GM12875 (cell line): ENCODE data around the gene RASIP1.

ENCODE experiments used
- H3K4me3 ChIP-seq: one replicate; pipeline ENCODE4 v1.5.1; 2011; ENCODE audit warnings: low read depth, low read length, control low read depth
- TF ChIP-seq, protein P1 (sequence below): IDR thresholded peaks from 2 replicates; pipeline ENCODE4 v1.5.1; 2011; ENCODE audit warnings: low read depth, mild to moderate bottlenecking, control low read depth, inconsistent platforms, low read length, moderate library complexity, borderline replicate concordance; ENCODE audit not compliant: insufficient read depth

RASIP1 gene

DNA sequence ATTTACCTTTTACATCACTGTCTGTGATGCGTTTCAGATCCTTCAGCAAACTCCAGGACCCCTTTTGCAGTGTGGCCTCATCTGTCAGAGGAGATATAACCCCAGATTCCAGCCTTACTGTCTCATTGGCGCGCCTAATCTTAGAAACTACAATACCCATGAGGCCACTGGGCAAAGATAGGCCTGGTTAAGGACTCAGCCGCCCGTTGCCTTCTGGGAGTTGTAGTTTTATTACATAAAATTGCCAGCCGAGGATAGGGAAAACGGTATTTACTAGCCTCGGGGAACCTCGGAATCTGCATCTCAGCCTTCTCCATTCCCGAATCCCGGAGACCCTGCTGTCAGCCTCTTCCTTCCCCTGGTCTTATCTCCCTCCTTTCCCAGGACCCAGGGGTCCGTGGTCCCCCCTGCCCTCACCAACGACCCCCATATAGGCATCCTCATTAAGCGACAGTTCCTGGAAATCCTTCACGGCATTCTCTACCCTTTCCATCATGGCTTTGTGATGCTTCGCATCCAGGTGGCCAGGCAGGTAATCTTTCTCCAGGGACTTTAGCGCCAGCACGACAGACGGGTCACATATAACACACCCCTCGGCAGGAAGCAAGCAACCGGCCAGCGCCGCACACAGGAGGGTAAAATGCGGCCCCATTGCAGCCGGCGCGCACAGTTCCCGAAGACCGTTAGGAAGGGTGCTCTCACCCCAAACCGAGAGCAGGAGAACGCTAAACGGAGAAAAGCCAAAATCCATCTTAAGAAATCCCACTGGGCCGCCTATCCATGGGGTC lies 5.0 kb upstream of the RASIP1 start:
- H3K4me3 ChIP-seq: no peak overlapping the region
- TF ChIP-seq, protein P1, sequence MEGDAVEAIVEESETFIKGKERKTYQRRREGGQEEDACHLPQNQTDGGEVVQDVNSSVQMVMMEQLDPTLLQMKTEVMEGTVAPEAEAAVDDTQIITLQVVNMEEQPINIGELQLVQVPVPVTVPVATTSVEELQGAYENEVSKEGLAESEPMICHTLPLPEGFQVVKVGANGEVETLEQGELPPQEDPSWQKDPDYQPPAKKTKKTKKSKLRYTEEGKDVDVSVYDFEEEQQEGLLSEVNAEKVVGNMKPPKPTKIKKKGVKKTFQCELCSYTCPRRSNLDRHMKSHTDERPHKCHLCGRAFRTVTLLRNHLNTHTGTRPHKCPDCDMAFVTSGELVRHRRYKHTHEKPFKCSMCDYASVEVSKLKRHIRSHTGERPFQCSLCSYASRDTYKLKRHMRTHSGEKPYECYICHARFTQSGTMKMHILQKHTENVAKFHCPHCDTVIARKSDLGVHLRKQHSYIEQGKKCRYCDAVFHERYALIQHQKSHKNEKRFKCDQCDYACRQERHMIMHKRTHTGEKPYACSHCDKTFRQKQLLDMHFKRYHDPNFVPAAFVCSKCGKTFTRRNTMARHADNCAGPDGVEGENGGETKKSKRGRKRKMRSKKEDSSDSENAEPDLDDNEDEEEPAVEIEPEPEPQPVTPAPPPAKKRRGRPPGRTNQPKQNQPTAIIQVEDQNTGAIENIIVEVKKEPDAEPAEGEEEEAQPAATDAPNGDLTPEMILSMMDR: no peak

DNA sequence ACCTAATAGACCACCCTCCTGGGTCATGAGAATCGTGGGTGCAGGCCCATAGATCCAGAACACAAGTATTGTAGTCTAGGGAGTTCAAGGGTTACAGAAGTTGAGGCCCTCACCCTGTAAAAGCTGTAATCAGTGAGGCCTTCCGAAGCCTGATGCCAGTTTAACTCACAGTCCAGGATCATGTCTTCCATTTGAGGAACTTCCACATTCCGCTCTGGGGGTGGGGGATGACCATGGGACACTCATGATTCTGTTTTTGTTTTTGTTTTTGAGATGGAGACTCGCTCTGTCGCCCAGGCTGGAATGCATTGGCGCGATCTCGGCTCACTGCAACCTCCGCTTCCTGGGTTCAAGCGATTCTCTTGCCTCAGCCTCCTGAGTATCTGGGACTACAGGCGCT lies 1.7 kb upstream of the RASIP1 start:
- TF ChIP-seq, protein P1: no peak
- no peak overlapping the region for H3K4me3 ChIP-seq

DNA sequence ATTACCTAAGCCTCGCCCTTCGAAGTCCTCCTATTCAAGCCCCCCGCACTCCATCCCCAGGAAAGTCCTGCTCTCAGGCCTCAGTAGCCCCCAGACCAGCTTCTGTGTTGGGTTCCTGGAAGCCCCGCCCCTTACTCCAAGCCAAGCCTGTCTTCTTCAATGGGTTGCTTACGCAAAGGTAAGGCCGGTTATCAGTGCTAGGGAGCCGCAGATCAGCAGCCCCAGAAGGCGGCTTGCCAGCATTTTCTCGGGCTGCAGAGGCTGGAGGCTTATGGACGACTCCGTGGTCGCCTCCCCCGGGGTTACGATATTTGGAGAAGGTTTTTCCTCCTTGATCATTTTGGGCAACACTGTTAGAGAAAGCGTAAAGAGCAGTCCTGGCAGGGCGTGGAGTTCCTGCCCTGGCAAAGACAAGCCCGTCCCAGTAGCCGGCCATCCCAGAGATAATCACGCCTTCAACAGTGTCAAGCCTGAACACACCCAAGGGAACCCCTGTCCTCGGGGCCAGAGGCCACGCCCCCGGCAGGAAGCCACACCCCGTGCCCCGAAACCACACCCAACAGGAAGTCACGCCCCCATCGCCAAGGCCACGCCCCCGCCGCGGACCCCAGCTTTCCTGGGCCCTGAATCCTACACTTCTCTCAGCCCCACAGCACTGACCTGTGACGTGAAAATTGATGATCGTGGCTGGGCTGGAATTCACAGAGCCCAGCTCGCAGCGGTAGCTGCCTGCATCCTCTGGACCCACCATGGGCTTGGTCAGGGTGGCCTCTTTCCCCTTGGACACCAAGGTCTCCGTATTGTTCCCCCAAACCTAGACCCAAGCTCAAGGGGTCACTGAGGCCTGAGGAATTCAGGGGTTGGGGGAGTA lies 954 bp upstream of the RASIP1 start:
- TF ChIP-seq, protein P1: no peak
- no peak overlapping the region for H3K4me3 ChIP-seq

DNA sequence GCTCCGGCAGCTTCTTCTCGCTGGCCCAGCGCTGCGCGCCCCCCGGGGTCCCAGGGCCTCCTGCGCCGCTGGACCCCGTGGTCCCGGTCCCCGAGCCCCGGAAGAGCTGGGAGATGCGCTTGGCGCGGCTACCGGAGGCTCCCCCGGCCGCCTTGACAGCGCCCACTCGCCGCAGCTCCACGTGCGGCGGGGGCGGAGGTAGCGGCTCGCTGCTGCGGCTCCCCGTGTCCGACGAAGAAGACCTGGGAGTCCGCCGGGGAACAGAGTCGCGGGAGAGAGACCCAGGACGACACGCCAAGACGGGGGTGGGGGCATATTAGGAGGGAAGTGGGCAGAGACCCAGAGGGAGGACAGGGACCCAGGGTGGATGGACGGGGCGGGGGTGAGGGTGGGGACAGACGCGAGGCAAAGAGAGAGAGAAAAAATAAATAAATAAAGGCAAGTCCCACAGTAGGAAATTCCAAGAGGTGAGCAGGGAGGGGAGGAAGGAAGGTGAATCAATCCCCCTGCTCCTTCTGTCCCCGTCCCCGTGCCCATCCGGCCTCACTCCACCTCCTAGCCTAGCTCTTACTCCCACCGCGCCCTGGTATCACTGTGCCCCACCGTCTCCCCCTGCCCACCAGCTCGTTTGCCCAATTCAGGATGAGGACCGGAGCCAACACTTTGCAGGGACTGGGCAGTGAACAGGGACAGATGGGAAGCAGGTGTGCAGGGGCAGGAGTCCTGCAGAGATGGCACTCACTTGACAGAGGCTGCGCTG lies 826 bp downstream of the RASIP1 start:
- H3K4me3 ChIP-seq: peak overlapping the region; percentile 31
- TF ChIP-seq, protein P1: no peak

DNA sequence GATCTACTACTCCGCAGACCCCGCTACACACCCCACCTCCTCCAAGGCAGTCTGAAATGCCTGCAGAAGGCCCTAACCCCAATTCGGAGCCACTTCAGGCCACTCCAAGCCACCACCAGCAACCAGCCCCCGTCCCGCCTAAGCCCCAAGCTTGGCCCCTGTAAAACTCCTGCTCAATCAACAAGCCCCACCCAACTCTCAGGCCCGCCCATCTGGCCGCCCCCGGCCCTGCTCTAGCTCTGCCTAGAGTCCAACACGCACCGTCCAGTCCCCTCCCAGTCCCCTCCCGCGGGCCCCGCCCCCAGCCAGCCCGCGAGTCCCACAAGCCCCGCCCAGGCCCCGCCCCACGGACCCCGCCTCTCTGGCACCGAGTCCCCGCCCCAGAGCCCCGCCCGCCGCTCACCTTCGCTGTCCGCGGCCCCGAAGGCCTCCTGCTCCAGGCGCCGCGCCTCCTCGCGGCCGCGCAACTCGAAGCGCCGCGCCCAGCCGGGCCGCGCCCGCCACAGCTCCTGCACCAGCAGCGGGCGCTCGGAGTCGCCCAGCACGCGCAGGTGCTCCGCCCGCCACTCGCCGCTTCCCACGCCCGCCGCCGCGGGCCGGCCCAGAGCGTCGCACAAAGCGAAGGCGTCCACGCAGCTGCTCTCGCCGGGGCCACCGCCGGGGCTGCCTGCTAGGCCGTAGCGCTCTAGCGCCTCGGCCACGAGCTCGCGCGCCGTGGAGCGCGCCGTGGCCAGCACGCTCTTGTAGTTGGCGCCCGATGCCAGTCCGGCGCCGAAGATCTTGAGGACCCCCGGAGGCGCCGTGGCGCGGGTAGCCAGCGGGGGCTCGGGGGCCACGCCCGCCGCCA lies 1.6 kb downstream of the RASIP1 start:
- peak overlapping the region; percentile 31 for H3K4me3 ChIP-seq
- TF ChIP-seq, protein P1: peak; percentile 41; the same call in 1 of the 2 replicates

DNA sequence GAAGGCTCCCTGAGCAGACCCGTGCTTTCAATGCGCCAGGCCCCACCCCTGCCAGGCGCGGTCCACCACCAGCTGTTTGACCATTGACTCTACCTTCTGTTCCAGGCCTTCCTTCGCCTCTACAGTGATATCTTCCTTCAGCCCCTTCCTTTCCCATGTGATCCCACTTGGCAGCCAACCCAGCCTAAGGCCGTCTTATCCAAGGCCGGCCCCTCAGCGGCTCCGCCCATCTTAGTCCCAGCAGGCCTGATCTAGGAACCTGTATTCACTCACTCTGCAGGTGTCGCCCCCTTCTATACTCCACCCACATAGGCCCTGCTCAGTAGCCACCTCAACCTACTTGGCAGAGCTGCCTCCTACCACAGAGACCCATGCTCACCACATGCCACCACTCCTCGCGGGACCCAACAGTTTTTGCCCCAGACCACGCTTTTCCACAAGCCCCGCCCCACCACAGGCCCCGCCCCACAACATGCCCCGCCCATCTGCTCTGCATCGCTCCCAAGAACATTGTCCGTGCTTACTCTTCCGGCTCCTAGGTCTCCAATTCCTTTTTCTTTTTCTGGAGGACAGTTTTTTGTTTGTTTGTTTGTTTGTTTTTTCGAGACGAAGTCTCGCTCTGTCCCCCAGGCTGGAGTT lies 2.9 kb downstream of the RASIP1 start:
- no peak overlapping the region for H3K4me3 ChIP-seq
- TF ChIP-seq, protein P1: no peak
